ENCODE data around the gene BRSK1.

DNA sequence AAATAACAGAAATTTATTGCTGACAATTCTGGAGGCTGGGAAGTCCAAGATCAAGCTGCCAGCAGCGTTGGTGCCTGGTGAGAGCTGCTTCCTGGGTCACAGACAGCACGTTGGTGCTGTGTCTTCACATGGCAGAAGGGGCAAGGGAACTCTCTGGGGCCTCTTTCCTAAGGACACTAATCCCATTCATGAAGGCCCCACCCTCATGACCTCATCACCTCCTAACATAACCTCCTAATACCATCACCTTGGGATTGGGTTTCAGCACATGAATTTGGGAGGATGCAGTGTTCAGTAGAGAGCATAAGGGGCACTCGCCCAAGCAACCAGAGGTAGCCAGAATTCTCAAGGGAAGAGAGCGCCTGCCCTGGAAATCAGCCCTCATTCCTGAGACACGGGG is 25.7 kb downstream of the BRSK1 start:
- TF ChIP-seq, protein P1, sequence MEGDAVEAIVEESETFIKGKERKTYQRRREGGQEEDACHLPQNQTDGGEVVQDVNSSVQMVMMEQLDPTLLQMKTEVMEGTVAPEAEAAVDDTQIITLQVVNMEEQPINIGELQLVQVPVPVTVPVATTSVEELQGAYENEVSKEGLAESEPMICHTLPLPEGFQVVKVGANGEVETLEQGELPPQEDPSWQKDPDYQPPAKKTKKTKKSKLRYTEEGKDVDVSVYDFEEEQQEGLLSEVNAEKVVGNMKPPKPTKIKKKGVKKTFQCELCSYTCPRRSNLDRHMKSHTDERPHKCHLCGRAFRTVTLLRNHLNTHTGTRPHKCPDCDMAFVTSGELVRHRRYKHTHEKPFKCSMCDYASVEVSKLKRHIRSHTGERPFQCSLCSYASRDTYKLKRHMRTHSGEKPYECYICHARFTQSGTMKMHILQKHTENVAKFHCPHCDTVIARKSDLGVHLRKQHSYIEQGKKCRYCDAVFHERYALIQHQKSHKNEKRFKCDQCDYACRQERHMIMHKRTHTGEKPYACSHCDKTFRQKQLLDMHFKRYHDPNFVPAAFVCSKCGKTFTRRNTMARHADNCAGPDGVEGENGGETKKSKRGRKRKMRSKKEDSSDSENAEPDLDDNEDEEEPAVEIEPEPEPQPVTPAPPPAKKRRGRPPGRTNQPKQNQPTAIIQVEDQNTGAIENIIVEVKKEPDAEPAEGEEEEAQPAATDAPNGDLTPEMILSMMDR (IDR thresholded peaks at IDR 0.05) = no peak
- TF ChIP-seq POLR2A (IDR thresholded peaks at IDR 0.05) = no peak
